ENCODE results near the gene RMRP.

The RMRP gene

DNA sequence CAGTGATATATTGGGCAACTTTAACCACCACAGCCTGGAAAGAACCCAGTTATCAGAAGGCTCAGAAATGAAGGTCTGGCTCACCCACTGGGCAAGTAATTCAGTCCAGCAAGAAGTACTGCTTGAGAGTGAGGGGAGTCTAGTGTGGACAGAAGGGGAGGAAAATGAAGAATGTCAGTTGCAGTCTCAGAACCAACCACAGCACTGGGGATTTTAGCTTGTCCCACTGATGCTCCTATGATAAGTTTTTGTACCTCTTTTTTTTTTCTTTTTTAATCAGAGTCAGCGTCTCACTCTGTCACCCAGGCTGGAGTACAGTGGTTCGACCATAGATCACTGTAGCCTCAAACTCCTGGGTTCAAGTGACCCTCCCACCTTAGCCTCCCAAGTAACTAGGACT, 30.2 kb downstream of the RMRP start:
- Histone ChIP-seq H3K4me2 (ENCODE audit: low read depth, low read length, poor library complexity, severe bottlenecking) (no peak overlapping the region), H3K79me2 (ENCODE audit: insufficient read depth, low read length) (no peaks in the 10 kb centered on the region), H3F3A (ENCODE audit: insufficient read depth) (peaks cover 15% of the 10 kb centered on the region; the same call in 1 of the 2 replicates), H3K9me3 (ENCODE audit: insufficient read depth, low read length) (no peaks in the 10 kb centered on the region), H3K9me2 (replicated peaks; ENCODE audit: insufficient read depth, low read length) (no peaks in the 10 kb centered on the region), H3K27ac (ENCODE audit: low read depth, low read length) (no peak overlapping the region), H3K27me3 (ENCODE audit: low read length) (no peaks in the 10 kb centered on the region), H3K36me3 (ENCODE audit: low read length) (no peaks in the 10 kb centered on the region), H4K20me1 (ENCODE audit: low read depth, low read length) (no peaks in the 10 kb centered on the region), H3K9ac (ENCODE audit: low read length) (no peak overlapping the region), H3K4me3 (ENCODE audit: insufficient read depth, low read length, poor library complexity, severe bottlenecking) (no peak overlapping the region), H2AFZ (ENCODE audit: low read depth, low read length, severe bottlenecking) (no peak overlapping the region)
- no peak for TF ChIP-seq EZH2phosphoT487 (conservative IDR thresholded peaks at IDR 0.05; ENCODE audit: low read length)
- TF ChIP-seq, protein P1, sequence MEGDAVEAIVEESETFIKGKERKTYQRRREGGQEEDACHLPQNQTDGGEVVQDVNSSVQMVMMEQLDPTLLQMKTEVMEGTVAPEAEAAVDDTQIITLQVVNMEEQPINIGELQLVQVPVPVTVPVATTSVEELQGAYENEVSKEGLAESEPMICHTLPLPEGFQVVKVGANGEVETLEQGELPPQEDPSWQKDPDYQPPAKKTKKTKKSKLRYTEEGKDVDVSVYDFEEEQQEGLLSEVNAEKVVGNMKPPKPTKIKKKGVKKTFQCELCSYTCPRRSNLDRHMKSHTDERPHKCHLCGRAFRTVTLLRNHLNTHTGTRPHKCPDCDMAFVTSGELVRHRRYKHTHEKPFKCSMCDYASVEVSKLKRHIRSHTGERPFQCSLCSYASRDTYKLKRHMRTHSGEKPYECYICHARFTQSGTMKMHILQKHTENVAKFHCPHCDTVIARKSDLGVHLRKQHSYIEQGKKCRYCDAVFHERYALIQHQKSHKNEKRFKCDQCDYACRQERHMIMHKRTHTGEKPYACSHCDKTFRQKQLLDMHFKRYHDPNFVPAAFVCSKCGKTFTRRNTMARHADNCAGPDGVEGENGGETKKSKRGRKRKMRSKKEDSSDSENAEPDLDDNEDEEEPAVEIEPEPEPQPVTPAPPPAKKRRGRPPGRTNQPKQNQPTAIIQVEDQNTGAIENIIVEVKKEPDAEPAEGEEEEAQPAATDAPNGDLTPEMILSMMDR (IDR thresholded peaks at IDR 0.05; ENCODE audit: insufficient read depth, low read length, poor library complexity, severe bottlenecking), result no peak

DNA sequence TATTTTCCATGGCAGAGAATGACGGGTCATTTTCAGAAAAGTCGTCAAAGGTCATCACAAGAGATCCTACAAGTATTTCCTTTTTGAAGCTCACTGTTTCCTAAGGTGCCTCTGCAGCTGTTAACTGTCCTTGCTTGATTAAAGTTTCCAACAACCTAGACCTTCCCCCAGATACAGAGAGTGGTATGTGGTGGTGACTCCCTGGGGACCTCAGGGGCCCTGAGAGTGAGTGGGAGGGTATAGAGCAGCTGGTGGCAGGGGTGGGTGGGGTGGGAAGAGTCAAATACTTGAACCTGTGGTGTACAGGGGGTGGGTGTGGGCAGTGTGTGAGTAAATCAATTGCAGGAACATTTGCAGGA, 38.0 kb downstream of the RMRP start:
- peak overlapping the region; percentile 63 for H3K4me2 ChIP-seq (ENCODE audit: low read depth, low read length, poor library complexity, severe bottlenecking)
- TF ChIP-seq, protein P1 (IDR thresholded peaks at IDR 0.05; ENCODE audit: insufficient read depth, low read length, poor library complexity, severe bottlenecking), result no peak
- no peak for TF ChIP-seq EZH2phosphoT487 (conservative IDR thresholded peaks at IDR 0.05; ENCODE audit: low read length)
- H3F3A ChIP-seq (ENCODE audit: insufficient read depth), result peaks cover 51% of the 10 kb centered on the region
- H3K9me3 ChIP-seq (ENCODE audit: insufficient read depth, low read length), result no peaks in the 10 kb centered on the region
- no peaks in the 10 kb centered on the region for H3K27me3 ChIP-seq (ENCODE audit: low read length)
- H3K36me3 ChIP-seq (ENCODE audit: low read length), result no peaks in the 10 kb centered on the region
- H3K27ac ChIP-seq (ENCODE audit: low read depth, low read length), result peak overlapping the region; percentile 94
- no peaks in the 10 kb centered on the region for H3K9me2 ChIP-seq (replicated peaks; ENCODE audit: insufficient read depth, low read length)
- H4K20me1 ChIP-seq (ENCODE audit: low read depth, low read length), result no peaks in the 10 kb centered on the region
- H2AFZ ChIP-seq (ENCODE audit: low read depth, low read length, severe bottlenecking), result peak overlapping the region; percentile 2
- H3K4me3 ChIP-seq (ENCODE audit: insufficient read depth, low read length, poor library complexity, severe bottlenecking), result no peak overlapping the region
- H3K9ac ChIP-seq (ENCODE audit: low read length), result peak overlapping the region; percentile 54
- H3K79me2 ChIP-seq (ENCODE audit: insufficient read depth, low read length), result no peaks in the 10 kb centered on the region

DNA sequence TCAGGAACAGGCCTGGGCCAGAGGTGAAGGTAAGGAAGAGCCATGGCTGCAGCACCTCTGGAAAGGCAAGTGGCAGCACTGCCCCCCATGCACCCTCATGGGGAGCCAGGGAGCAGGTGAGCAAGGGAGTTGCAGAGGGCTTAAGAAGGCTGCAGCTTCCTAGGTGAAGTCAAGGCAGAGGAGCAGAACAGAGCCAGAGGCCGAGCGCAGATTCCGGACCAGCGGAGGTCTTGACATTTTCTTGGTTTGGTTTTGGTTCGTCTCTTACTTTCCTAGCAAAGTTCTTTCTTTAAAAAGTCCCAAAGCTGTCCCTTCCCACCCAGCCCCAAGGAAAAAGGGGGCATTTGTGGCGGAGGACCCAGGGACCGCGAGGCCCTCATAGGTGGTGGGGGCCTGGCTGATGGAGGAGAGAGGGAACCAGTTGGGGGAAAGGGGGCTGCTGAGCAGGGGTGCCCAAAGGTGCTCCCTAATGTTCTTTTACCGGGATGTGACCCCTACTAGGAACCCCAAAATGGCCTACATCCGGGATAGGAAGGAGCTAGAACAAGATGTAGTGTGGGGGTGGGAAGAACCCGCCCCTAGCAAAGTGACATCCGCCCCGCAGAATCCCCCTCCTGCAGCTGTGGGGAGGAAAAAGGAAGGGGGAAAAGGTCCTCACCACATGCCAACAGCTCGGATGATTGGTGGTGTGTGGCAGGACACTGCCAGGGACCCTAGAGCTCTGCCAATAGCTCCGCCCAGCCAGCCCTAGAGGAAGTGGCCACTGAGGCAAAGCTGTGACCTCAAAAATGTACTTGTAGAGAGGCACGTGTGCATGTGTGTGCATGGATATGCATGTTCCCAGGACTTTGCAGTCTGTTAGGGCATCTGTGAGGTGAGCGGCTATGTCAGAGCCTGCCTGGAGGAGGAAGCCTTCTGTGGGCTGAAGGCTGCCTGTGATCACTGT, 38.7 kb downstream of the RMRP start:
- no peaks in the 10 kb centered on the region for H3K27me3 ChIP-seq (ENCODE audit: low read length)
- peak overlapping the region; percentile 94 for H3K27ac ChIP-seq (ENCODE audit: low read depth, low read length)
- peak overlapping the region; percentile 6 for H3K4me3 ChIP-seq (ENCODE audit: insufficient read depth, low read length, poor library complexity, severe bottlenecking)
- peaks cover 51% of the 10 kb centered on the region for H3F3A ChIP-seq (ENCODE audit: insufficient read depth)
- no peaks in the 10 kb centered on the region for H3K9me2 ChIP-seq (replicated peaks; ENCODE audit: insufficient read depth, low read length)
- no peaks in the 10 kb centered on the region for H3K79me2 ChIP-seq (ENCODE audit: insufficient read depth, low read length)
- no peaks in the 10 kb centered on the region for H3K9me3 ChIP-seq (ENCODE audit: insufficient read depth, low read length)
- TF ChIP-seq EZH2phosphoT487 (conservative IDR thresholded peaks at IDR 0.05; ENCODE audit: low read length), result no peak
- TF ChIP-seq, protein P1 (IDR thresholded peaks at IDR 0.05; ENCODE audit: insufficient read depth, low read length, poor library complexity, severe bottlenecking), result no peak
- H4K20me1 ChIP-seq (ENCODE audit: low read depth, low read length), result no peaks in the 10 kb centered on the region
- H3K4me2 ChIP-seq (ENCODE audit: low read depth, low read length, poor library complexity, severe bottlenecking), result peak overlapping the region; percentile 63
- peak overlapping the region; percentile 2 for H2AFZ ChIP-seq (ENCODE audit: low read depth, low read length, severe bottlenecking)
- H3K36me3 ChIP-seq (ENCODE audit: low read length), result no peaks in the 10 kb centered on the region
- H3K9ac ChIP-seq (ENCODE audit: low read length), result peak overlapping the region; percentile 54

All from SU-DHL-6 (cell line).